NCI-H2081 (cell line): ENCODE results near the gene AMPD3.

Source experiments
- DNase-seq, 2 experiments: peaks; one replicate each; lab custom pipeline; 2025; lab: John Stamatoyannopoulos, UW

AMPD3 gene

GRCh38 chr11:10504490-10504889 is 49.4 kb downstream of the AMPD3 start:
- no peak for DNase-seq

- DNase-seq: no peak
Observed at GRCh38 chr11:10505278-10506007, 50.4 kb downstream of the AMPD3 start.

GRCh38 chr11:10506008-10506370 is 50.9 kb downstream of the AMPD3 start:
- DNase-seq: no peak

GRCh38 chr11:10511181-10511621 is 56.1 kb downstream of the AMPD3 start:
- no peak for DNase-seq

DNA sequence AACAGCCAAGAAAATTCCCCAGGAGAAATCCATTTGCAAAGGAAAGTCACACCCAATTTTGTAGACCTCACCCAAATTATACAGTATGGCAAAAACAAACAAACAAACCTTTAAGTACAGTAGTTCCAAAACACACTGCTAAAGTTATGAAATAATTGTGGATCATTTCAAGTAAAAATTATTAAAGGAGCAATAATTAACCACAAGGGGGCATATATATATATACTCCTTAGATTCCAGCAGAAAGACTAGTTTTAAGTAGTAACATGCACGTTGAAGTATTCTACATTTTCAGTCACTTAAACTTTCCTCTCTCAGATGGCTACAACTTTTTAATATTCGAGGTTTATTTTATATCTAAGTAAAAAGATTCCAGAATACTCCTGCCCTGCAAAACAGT is 59.1 kb downstream of the AMPD3 start:
- DNase-seq: no peak

GRCh38 chr11:10514709-10515108 is 59.6 kb downstream of the AMPD3 start:
- DNase-seq: no peak

DNA sequence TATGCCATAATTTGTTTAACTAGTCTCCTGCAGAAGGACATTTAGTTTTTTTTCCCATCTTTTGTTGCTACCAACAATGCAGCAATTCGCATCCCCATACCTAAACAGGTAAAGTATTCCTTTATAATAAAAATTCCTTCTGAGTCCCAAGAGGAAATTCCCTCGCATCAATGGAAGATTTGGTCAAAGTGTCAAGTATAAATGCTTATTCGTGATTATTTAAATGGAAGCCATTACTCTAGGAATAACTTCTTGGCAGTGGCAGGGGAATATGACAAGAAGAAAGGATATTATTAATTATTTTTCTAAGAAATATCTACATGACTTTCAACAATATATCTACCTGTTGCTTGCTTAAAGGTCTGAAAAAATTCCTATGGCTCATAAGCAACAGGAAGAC is 60.4 kb downstream of the AMPD3 start:
- DNase-seq: no peak

- DNase-seq: no peak
Observed at GRCh38 chr11:10518123-10518522, 63.1 kb downstream of the AMPD3 start.

GRCh38 chr11:10518891-10519290 is 63.8 kb downstream of the AMPD3 start:
- DNase-seq: no peak

DNA sequence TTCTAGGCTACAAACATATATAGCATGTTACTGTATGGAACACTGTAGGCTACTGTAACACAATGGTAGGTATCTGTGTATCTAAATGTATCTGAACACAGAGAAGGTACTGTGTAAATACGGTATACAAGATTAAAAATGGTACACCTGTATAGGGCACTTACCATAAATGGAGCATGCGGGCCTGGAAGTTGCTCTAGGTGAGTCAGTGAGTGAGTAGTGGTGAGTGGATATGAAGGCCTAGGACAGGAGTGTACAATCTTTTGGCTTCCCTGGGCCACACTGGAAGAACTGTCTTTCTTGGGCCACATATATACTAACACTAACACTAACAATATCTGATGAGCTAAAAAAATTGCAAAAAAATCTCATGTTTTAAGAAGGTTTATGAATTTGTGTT is 64.6 kb downstream of the AMPD3 start:
- no peak for DNase-seq

DNA sequence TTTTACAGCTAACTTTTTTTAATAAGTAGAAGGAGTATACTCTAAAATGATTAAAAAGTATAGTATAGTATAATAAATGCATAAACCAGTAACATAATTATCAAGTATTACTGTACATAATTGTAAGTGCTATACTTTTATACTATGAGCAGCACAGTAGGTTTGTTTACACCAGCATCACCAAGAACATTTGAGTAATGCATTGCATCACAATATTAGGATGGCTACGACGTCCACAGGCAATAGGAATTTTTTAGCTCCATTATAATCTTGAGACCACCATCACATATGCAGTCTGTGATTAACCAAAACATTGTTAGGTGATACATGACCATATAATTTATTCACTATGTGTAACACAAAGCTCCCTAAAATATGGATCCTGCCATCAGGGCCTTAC is 65.5 kb downstream of the AMPD3 start:
- no peak for DNase-seq

- DNase-seq: no peak
Observed at GRCh38 chr11:10522276-10522675, 67.2 kb downstream of the AMPD3 start.

DNA sequence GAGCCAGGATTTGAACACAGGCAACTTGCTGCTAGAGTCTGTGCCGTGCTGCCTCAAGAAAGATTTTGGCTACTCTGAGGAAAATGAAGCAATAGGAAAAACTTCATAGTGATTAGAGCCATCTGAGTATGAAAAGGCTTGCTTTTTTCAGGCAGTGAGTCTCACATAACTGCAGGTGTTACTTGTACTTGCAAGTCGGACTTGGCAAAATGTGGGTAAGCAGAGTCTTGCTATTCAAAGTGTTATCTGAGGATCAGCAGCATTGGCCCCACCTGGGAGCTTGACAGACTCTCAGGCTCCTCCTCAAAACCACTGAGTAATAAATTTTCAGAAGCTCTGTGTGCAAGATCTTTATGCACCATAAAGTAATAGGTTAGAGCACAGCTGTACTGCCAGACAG is 67.9 kb downstream of the AMPD3 start:
- DNase-seq: no peak

- no peak for DNase-seq
Observed at GRCh38 chr11:10524471-10524870, 69.4 kb downstream of the AMPD3 start.

- no peak for DNase-seq
Observed at GRCh38 chr11:10526974-10527918, 72.2 kb downstream of the AMPD3 start.

GRCh38 chr11:10528121-10528520 is 73.1 kb downstream of the AMPD3 start:
- no peak for DNase-seq

DNA sequence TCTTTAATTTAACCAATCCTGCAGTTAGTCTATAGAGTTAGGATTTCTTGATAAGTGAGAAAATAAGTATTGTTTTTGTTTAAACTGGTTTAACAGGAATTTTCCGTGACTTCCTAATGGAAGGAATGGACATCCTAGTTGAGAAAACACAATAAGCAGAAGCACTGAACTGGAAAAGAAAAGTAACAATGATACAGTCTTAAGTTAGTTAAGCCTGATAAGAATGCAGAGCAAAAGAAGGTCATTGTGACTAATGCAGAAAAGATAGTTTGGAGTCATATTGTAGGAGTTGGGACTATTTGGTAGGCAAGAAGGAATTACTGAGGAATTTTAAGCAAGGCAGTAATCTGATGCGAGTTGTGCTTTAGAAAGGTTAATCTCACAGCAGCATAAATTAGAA is 74.2 kb downstream of the AMPD3 start:
- DNase-seq: no peak

DNA sequence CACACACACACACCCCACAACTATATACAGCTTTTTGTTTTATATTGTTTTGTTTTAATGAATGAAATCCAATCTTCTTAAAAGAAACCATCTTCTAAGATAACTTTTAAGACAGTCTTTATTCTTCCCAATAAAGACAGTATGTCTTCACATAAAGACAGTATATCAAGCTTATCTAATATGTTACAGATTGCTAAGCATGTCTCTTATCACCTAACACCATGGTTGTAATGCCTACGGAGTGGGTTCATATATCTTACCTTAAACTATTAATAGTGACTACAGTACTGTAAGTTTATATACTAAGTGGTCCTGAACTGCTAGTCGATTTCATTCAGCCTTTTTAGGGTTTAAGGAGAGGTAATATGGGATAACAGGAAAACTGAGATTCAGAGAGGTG is 77.5 kb downstream of the AMPD3 start:
- DNase-seq: no peak

- no peak for DNase-seq
Observed at GRCh38 chr11:10533323-10533722, 78.3 kb downstream of the AMPD3 start.

- DNase-seq: no peak
Observed at GRCh38 chr11:10534316-10534715, 79.3 kb downstream of the AMPD3 start.

DNA sequence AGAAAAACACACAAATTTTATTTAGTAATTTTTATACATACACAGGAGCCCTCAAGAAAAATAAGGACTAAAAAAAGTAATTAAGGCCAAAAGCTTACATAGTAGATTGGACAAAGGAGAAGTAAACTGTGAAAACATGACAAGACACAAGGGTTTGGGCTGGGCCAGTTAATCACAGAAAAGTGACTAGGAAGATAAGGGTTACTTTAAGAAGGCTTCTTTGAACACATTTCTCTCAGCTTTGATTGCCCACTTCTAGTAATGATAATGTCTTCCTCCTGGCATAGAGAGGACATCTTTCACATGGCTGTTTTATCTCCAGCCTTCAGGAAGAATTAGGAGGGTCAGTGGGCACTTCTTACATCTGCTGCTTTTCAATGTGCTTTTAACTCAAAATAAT is 82.5 kb downstream of the AMPD3 start:
- no peak for DNase-seq

DNA sequence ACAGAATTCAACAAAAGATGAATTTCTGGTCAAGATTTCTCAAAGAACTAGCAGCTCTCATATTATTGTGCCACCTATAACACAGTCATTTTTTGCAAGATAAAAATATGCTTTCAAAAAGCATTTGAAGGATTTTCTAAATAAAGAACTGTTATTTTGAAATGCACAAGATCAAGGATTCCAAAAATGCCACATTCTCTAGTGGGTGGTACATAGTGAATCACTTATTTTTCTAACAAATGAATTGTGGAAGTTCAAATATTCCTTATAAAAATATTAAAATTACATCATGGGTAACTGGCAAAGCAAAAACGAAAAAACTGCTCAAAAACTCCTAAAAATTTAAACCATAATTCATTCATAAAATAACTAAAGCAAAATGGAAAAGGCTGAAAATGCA is 83.9 kb downstream of the AMPD3 start:
- no peak for DNase-seq

DNA sequence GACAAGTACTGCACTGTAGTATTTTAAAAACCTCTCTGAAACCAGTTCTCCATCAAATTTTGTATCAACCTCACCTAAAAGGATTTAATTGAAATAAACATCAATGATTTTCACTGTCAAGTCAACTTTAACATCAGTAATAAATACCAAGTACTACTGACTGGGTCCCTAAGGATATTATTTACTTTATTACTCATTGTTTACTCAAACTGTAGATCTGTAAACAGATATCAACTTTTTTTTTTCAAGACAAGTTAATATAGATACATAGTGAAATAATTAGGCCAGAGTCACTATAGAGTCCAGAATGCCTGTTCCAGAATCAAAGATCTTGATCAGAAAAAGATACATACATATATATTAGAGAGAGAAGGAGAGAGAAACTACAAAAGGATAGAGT is 84.3 kb downstream of the AMPD3 start:
- no peak for DNase-seq
